GM12874 (cell line): ENCODE results near the gene APBB2.

Experiments used
- TF ChIP-seq, protein P1 (sequence below): IDR thresholded peaks from 2 replicates; pipeline ENCODE4 v1.5.1; 2011; ENCODE audit warnings: low read depth, mild to moderate bottlenecking, control low read depth, low read length, moderate library complexity; ENCODE audit not compliant: insufficient read depth

The APBB2 gene

DNA sequence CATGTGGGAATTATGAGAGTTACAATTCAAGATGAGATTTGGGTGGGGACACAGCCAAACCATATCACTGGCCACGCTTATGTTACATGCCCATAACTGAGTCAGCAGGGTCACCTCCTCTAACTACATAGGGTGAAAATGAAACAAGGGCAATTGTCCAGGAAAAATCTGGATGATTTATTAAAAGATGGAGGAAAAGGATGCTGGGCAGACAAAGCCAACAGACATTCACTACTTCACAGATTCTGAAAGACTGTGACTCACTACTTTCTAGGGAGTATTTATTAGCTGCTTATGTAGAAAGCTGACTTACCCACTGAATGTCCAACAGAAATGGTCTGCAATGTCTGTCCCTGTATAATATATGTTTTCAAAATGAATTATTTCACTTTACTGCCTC is 72.4 kb downstream of the APBB2 start:
- TF ChIP-seq, protein P1, sequence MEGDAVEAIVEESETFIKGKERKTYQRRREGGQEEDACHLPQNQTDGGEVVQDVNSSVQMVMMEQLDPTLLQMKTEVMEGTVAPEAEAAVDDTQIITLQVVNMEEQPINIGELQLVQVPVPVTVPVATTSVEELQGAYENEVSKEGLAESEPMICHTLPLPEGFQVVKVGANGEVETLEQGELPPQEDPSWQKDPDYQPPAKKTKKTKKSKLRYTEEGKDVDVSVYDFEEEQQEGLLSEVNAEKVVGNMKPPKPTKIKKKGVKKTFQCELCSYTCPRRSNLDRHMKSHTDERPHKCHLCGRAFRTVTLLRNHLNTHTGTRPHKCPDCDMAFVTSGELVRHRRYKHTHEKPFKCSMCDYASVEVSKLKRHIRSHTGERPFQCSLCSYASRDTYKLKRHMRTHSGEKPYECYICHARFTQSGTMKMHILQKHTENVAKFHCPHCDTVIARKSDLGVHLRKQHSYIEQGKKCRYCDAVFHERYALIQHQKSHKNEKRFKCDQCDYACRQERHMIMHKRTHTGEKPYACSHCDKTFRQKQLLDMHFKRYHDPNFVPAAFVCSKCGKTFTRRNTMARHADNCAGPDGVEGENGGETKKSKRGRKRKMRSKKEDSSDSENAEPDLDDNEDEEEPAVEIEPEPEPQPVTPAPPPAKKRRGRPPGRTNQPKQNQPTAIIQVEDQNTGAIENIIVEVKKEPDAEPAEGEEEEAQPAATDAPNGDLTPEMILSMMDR: no peak

DNA sequence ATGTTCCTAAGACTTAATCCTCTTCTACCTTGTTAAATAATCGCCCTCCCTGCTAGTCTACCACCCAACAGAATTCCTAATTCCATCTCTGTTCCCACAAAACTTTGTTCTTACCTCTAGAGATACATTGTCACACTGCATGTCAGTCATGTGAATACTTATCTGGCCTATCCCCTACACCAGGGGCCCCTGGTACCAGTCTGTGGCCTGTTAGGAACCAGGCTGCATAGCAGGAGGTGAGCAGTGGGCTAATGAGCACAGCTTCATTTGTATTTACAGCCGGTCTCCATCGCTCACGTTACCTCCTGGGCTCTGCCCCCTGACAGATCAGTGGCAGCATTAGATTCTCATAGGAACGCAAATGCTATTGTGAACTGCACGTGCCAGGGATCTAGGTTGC is 73.9 kb downstream of the APBB2 start:
- TF ChIP-seq, protein P1: no peak

DNA sequence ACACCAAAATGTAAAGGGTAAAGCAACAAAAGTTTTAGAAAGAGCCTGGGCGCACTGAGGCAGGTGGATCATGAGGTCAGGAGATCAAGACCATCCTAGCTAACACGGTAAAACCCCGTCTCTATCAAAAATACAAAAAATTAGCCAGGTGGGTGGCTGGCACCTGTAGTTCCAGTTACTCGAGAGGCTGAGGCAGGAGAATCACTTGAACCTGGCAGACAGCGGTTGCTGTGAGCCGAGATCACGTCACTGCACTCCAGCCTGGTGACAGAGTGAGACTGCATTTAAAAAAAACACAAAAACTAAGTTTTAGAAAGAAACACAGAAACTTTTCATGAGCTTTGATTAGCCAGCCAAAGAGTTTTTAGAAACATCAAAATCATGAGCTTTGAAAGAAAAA is 76.5 kb downstream of the APBB2 start:
- TF ChIP-seq, protein P1: no peak

DNA sequence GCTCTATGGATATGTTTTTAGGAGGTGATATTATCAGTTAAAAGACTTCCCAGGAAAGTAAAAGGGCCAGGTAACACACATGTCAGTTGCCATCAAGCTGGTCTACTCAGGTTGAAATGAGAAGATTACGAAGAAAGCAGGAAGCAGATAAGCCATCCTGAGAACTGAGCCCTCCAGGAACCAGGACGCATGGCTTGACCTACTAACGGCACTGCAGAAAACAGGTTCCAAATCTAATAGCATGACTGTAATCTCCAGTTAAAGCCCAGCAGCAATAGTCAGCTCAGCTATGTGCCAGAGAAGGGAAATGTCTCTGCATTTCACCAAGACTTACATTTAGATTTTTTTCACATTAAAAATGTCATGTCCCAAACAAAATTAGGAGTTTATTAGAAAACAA is 77.9 kb downstream of the APBB2 start:
- TF ChIP-seq, protein P1: no peak

DNA sequence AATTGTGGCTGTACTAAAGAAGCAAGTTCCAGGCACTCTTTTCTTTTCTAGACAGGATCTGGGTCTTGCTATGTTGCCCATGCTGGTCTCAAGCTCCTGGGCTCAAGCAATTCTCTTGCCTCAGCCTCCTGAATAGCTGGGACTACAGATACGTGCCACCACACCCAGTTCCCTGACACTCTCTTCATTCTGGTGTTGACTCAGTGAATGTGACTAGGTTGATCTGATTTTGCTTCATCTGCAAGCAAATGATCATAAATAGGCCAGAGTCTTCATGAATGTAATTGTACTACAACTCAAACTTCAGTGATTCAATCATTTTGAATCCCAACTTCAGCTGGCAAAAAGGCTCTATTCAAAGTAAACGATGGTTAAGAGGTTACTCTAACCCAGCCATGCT is 78.5 kb downstream of the APBB2 start:
- TF ChIP-seq, protein P1: no peak

DNA sequence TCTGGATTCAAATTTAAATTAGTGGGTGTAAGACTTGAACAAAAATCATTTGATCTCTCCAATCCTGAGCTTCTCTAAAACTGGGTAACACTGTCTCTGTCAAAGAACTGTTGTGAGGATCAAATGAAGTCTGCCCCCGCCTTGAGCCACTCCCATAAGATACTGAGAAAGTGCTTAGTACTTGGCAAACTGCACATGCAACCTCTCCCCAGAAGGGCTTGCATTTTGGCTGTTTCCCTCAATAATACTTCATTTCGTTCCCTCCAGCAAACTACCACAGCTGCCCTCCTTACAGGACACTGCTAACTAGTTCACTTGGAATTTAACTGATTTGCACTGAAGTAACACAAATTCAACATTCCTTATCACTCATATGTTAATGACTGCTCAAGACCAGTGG is 79.8 kb downstream of the APBB2 start:
- TF ChIP-seq, protein P1: no peak

DNA sequence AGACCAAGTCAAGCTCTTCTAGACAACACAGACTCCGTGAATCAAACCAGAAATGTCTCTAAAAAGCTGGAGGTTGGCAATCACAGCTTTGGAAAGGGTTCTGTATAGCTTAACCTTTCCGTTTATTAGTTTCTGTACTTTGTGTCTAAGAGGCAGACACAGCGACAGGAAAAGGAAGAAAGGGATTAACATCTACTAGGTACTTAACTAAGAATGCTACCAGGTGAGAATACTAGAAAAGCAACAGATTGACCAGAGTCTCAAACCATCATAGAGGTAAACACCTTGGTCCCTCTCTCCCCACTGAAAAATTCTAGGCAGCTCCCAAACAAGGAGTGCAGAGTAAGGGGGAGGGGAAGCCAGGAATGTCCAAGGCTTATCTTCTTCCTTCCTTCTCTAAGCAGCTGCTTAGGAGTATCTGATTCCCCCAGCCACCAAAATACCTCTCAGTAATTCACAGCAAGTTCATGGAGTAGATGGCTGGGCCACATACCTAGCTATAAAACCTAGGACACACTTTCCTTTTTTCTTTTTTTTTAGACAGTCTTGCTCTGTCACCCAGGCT is 80.8 kb downstream of the APBB2 start:
- TF ChIP-seq, protein P1: no peak
